Body of pancreas (tissue), 4 donors: ENCODE data around the gene CDH12.
"Not testable (repeated sequence)": the region's sequence is repeated elsewhere in the genome, so short reads cannot be mapped to it uniquely, and the experiment has no call there.

Source experiments
- POLR2A ChIP-seq, 3 donors: fragments of 450-650 bp; IDR thresholded peaks; one replicate each; pipeline ENCODE4 v1.6.1; 2016; ENCODE audit warnings: antibody characterized with exemption in 3 of 3, mild to moderate bottlenecking in 2 of 3
- TF ChIP-seq, protein P1 (sequence below), 7 experiments: fragments of 450-650 bp in 4 of 7; fragments of 200-600 bp in 3 of 7; sonication (generic) in 3 of 7; IDR thresholded peaks; one replicate each; pipeline ENCODE4 v1.5.1; 2016 to 2019; ENCODE audit warnings: antibody characterized with exemption in 7 of 7

DNA sequence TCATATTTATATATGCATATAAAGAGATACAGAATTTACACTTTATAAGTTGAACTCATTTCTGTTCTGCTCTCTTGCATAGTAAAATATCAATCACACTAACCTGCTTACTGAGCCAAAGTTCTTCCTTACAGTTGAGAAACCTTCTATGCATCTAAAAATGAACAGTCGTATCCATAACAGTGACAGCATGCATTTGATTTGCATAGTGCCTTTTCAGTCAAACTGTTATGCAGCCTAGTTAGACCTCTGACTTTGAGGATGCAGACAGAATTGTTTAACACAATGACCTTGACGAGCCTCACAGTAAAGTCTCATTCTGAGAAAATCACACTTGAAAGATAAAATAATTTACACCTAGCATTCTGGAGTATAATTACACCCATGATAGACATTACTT lies 683.9 kb downstream of the CDH12 start:
- TF ChIP-seq, protein P1, sequence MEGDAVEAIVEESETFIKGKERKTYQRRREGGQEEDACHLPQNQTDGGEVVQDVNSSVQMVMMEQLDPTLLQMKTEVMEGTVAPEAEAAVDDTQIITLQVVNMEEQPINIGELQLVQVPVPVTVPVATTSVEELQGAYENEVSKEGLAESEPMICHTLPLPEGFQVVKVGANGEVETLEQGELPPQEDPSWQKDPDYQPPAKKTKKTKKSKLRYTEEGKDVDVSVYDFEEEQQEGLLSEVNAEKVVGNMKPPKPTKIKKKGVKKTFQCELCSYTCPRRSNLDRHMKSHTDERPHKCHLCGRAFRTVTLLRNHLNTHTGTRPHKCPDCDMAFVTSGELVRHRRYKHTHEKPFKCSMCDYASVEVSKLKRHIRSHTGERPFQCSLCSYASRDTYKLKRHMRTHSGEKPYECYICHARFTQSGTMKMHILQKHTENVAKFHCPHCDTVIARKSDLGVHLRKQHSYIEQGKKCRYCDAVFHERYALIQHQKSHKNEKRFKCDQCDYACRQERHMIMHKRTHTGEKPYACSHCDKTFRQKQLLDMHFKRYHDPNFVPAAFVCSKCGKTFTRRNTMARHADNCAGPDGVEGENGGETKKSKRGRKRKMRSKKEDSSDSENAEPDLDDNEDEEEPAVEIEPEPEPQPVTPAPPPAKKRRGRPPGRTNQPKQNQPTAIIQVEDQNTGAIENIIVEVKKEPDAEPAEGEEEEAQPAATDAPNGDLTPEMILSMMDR (IDR thresholded peaks at IDR 0.05) = not testable (repeated sequence)
- not testable (repeated sequence) for TF ChIP-seq POLR2A (IDR thresholded peaks at IDR 0.05)
